ENCODE data around the gene PHGDH. TPM values are rescaled to one million over a fixed set of nuclear protein-coding genes. Genes with fewer than 3 reads are reported as not detected.
"Not testable (repeated sequence)": the region's sequence is repeated elsewhere in the genome, so short reads cannot be mapped to it uniquely, and the experiment has no call there.

The PHGDH gene
- total RNA-seq, 1 experiment from 2014 or later, result 236 TPM

DNA sequence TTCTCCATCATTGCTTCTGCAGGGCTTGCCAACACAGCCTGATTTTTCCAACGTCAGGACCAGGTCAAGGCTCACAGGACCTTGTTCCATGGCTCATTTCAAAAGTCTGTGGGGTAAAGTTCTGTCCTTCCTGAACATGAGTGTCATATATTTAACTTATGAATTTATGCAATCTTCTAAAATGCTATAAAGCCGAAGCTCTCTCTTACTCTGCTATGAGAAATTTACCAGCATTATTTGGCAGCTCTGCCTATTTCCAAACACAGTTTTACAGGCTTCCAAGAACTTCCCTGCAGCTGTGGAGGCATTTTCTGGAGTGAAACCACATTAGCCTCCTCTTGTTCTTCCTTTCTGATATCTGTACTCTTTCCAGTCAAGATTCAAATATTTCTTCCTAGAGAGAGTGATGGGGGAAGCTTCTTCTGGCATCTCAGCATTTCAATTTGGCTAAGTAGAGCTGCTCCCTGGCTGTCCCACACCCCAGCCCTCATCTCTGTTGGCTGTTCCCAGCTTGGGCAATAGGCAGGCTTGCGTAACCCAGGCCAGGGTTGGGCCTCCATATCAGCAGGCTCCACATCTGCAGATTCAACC lies 72.6 kb downstream of the PHGDH start:
- no peak for DNase-seq (ENCODE audit: extremely low read depth, low read depth)

DNA sequence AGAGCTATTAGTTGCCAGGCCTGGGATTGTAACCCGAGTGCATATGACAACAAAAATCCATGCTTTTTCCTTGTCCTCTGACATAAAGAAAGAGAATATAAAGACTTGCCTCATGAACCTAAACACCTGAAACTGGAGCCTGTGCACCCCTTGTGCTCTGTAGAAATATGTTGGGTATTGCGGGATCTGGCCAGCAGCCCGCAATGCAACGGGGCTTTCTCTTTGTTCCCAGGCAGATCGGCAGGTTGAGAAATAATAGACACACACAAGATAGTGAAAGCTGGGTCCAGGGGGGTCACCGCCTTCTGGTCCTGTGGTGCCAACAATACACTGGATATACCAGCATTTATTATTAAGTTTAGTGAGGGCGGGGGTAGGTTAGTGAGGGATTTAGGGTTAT lies 74.3 kb downstream of the PHGDH start:
- DNase-seq (ENCODE audit: extremely low read depth, low read depth), result not testable (repeated sequence)

GRCh38 chr1:119786473-119787050 lies 74.8 kb downstream of the PHGDH start:
- DNase-seq (ENCODE audit: extremely low read depth, low read depth), result not testable (repeated sequence)

DNA sequence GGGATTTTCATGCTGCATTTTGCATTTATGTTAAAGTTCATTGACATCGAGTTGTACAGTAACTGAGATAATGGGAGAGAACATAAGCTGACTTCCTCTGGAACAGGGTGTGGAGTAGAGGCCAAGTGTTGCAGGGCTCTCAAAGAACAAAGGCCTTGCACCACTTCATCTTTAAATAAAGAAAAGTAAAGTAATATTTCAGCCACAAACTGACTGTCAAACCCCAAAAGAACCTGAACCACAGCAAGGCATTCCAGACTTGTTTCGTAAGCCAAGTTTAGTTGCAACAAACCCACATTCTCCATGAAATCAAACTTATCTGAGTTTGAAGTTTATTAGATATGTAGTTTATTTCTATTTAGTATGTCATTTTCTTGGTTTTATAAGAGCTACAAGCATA lies 76.0 kb downstream of the PHGDH start:
- no peak for DNase-seq (ENCODE audit: extremely low read depth, low read depth)

GRCh38 chr1:119790451-119791198 lies 78.9 kb downstream of the PHGDH start:
- no peak for DNase-seq (ENCODE audit: extremely low read depth, low read depth)

- no peak for DNase-seq (ENCODE audit: extremely low read depth, low read depth)
Observed at GRCh38 chr1:119791377-119791776, 79.6 kb downstream of the PHGDH start.

Other genes with a start within 250 kb of the PHGDH start
- not detected in 2 replicates for gene HSD3B1, start 204.7 kb upstream of the PHGDH start, total RNA-seq (2014; rRNA removed; shearing (Covaris generic))
- gene ZNF697, start 63.7 kb upstream of the PHGDH start, total RNA-seq (2014; rRNA removed; shearing (Covaris generic)), result 1.8 and 3.2 TPM in 2 replicates
- gene HMGCS2, start 57.0 kb downstream of the PHGDH start, total RNA-seq (2014; rRNA removed; shearing (Covaris generic)), result not detected in 2 replicates
- not detected in 2 replicates for gene REG4, start 99.5 kb downstream of the PHGDH start, total RNA-seq (2014; rRNA removed; shearing (Covaris generic))
- not detected in 2 replicates for gene ADAM30, start 184.6 kb downstream of the PHGDH start, total RNA-seq (2014; rRNA removed; shearing (Covaris generic))

All from NCI-H460 (cell line).